ENCODE measurements around the gene MVD.

MVD gene

GRCh38 chr16:88677721-88678120 is 14.8 kb upstream of the MVD start:
- no peak for DNase-seq
- Histone ChIP-seq H3K36me3 (peaks cover 0 to 12% (median 7%) of the 10 kb centered on the region in 3 donors), H3K9me3 (no peaks in the 10 kb centered on the region), H3K4me3 (no peak overlapping the region), H3K27ac (no peak overlapping the region), H3K27me3 (peaks cover 0 to 50% of the 10 kb centered on the region in 2 donors), H3K4me1 (no peaks in the 10 kb centered on the region)
- intact Hi-C loops (cut with DNase I; ENCODE audit: low total_unique reads): no loop called here
- TF ChIP-seq, protein P1, sequence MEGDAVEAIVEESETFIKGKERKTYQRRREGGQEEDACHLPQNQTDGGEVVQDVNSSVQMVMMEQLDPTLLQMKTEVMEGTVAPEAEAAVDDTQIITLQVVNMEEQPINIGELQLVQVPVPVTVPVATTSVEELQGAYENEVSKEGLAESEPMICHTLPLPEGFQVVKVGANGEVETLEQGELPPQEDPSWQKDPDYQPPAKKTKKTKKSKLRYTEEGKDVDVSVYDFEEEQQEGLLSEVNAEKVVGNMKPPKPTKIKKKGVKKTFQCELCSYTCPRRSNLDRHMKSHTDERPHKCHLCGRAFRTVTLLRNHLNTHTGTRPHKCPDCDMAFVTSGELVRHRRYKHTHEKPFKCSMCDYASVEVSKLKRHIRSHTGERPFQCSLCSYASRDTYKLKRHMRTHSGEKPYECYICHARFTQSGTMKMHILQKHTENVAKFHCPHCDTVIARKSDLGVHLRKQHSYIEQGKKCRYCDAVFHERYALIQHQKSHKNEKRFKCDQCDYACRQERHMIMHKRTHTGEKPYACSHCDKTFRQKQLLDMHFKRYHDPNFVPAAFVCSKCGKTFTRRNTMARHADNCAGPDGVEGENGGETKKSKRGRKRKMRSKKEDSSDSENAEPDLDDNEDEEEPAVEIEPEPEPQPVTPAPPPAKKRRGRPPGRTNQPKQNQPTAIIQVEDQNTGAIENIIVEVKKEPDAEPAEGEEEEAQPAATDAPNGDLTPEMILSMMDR (IDR thresholded peaks at IDR 0.05): no peak

GRCh38 chr16:88676502-88677242 is 13.8 kb upstream of the MVD start:
- intact Hi-C loops (cut with DNase I; ENCODE audit: low total_unique reads): no loop called here
- H3K27ac ChIP-seq: no peak overlapping the region
- H3K4me3 ChIP-seq: no peak overlapping the region
- peaks cover 0 to 19% (median 7%) of the 10 kb centered on the region in 3 donors for H3K36me3 ChIP-seq
- no peak for DNase-seq
- H3K4me1 ChIP-seq: no peaks in the 10 kb centered on the region
- TF ChIP-seq, protein P1 (IDR thresholded peaks at IDR 0.05): no peak
- no peaks in the 10 kb centered on the region for H3K9me3 ChIP-seq
- H3K27me3 ChIP-seq: peaks cover 0 to 43% of the 10 kb centered on the region in 2 donors

DNA sequence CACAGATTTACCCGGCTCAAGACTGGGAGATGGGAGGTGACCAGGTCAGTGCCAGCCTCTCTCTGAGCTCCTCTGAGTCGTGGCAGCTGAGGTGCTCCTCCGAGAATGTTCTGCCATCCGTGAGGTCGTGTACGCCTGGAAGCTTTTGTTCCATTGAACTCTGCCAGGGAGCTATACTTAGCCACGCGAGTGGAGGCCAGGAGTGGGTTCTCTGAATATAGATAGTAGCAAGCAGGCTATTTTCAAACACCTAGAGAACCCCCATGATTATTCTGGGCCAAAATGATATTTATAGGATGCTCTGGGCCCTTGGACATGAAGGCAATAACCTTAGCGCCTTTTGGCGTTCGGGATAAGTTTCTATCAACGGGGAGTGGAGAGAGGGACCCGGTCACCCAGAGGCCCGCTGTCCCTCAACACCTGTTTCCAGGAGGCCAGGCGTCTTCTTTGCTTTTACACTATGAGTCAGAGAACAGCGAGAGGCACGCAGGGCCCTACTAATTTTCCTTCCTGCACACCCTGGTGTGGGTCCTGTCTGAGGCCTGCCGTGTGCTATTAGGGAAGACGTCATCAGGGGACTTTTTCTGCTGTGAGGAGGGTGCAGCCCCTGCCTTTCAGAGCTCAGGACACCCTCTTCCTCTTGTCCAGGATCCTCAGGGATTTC is 11.0 kb upstream of the MVD start:
- H3K36me3 ChIP-seq: peaks cover 0 to 21% (median 7%) of the 10 kb centered on the region in 3 donors
- no peak overlapping the region for H3K4me3 ChIP-seq
- no peak overlapping the region for H3K27ac ChIP-seq
- no peaks in the 10 kb centered on the region for H3K4me1 ChIP-seq
- no peak for DNase-seq
- TF ChIP-seq, protein P1 (IDR thresholded peaks at IDR 0.05): no peak
- no peaks in the 10 kb centered on the region for H3K9me3 ChIP-seq
- H3K27me3 ChIP-seq: peaks cover 0 to 25% of the 10 kb centered on the region in 2 donors
- intact Hi-C loops (cut with DNase I; ENCODE audit: low total_unique reads): no loop called here

DNA sequence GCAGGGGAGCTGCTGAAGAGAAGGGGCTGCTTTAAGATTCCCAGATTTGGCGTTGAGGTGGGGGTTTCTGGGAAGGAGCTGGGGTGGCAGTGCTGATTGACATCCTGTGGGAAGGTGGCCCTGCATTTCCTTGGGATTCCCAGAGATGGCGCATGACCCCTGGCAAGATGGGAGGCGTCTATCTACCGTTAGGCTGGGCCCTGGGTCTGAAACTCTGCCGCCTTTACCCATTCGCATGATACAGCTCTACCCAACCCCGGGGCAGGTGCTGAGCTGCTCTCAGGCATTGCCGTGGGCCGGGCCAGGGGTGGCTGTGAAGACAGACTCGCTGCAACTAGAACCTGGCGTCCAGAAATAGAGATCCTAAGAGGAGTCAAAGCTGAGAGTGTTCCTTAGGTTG is 9.9 kb upstream of the MVD start:
- DNase-seq: no peak
- Histone ChIP-seq H3K36me3 (peaks cover 0 to 21% (median 7%) of the 10 kb centered on the region in 3 donors), H3K4me3 (no peak overlapping the region), H3K27ac (no peak overlapping the region), H3K27me3 (peaks cover 0 to 14% of the 10 kb centered on the region in 2 donors), H3K4me1 (no peaks in the 10 kb centered on the region), H3K9me3 (no peaks in the 10 kb centered on the region)
- TF ChIP-seq, protein P1 (IDR thresholded peaks at IDR 0.05): no peak
- intact Hi-C loops (cut with DNase I; ENCODE audit: low total_unique reads): no loop called here

DNA sequence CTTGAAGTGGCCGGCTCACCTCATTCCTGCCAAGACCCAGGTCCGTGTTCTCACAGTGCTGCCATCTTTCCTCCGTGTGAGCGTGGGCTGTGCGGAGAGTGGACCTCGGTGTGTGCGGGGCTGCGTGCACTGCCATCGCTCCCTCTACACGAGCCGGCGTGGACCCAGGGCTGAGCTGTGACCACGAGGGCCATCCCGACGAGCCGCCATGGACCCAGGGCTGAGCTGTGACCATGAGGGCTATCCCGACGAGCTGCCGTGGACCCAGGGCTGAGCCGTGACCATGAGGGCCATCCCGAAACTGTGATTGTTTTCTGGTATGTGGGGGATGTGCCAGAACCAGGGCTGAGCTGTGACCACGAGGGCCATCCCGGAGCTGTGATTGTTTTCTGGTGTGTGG is 8.9 kb upstream of the MVD start:
- no peak for DNase-seq
- Histone ChIP-seq H3K36me3 (peaks cover 0 to 21% (median 7%) of the 10 kb centered on the region in 3 donors), H3K4me3 (no peak overlapping the region), H3K27ac (no peak overlapping the region), H3K4me1 (no peaks in the 10 kb centered on the region), H3K9me3 (no peaks in the 10 kb centered on the region), H3K27me3 (peaks cover 0 to 5% of the 10 kb centered on the region in 2 donors)
- intact Hi-C loops (cut with DNase I; ENCODE audit: low total_unique reads): no loop called here
- TF ChIP-seq, protein P1 (IDR thresholded peaks at IDR 0.05): no peak

Data from tibial artery (tissue), 4 donors.